ENCODE measurements around the gene OOSP3. TPM values are rescaled to one million over a fixed set of nuclear protein-coding genes. Genes with fewer than 3 reads are reported as not detected.

Gene OOSP3
- polyA plus RNA-seq, 1 donor (not counting 4 experiments of a cell fraction or from before 2014, with no cell fraction given) = 0.14 TPM

- no peak for FAIRE-seq
- dilution Hi-C loops (cut with MboI; ENCODE audit: extremely low pct_ligation_motif_present, low sequenced_read_pairs) = no loop called here
- H3K36me3 ChIP-seq (ENCODE audit: control insufficient read depth in 2 of 2, extremely low read depth in 1 of 2, insufficient read depth in 2 of 2, low read length in 2 of 2) = no peaks in the 10 kb centered on the region
Observed at GRCh38 chr11:59875856-59876519, 2.6 kb upstream of the OOSP3 start.

GRCh38 chr11:59877325-59877724, 1.3 kb upstream of the OOSP3 start:
- Histone ChIP-seq H3K36me3 (ENCODE audit: control insufficient read depth in 2 of 2, extremely low read depth in 1 of 2, insufficient read depth in 2 of 2, low read length in 2 of 2) (no peaks in the 10 kb centered on the region), H2AFZ (ENCODE audit: control insufficient read depth, low read length) (no peak overlapping the region), H3K4me2 (ENCODE audit: control insufficient read depth, extremely low read depth, insufficient read depth, low read depth, low read length) (no peak overlapping the region), H3K27me3 (ENCODE audit: control insufficient read depth, extremely low read depth, insufficient read depth, low read length) (no peaks in the 10 kb centered on the region), H3K27ac (ENCODE audit: control insufficient read depth, insufficient read depth, low read length) (no peak overlapping the region), H3K4me3 (ENCODE audit: control insufficient read depth in 2 of 3, extremely low read depth in 1 of 3, insufficient read depth in 2 of 3, low read depth in 1 of 3, low read length in 3 of 3) (no peak overlapping the region), H3K79me2 (ENCODE audit: control insufficient read depth, insufficient read depth, low read length) (no peaks in the 10 kb centered on the region), H3K4me1 (ENCODE audit: control insufficient read depth, extremely low read depth, insufficient read depth, low read length) (no peaks in the 10 kb centered on the region), H3K9me3 (ENCODE audit: control insufficient read depth, low read depth, low read length) (no peaks in the 10 kb centered on the region), H4K20me1 (ENCODE audit: control insufficient read depth, extremely low read depth, insufficient read depth, low read length) (no peaks in the 10 kb centered on the region), H3K9ac (ENCODE audit: control insufficient read depth, extremely low read depth, insufficient read depth, low read length) (no peak overlapping the region), H3K9me1 (ENCODE audit: control insufficient read depth, extremely low read depth, insufficient read depth, low read length) (no peaks in the 10 kb centered on the region)
- FAIRE-seq (no peak), DNase-seq (ENCODE audit: low read depth, low spot score) (no peak)
- TF ChIP-seq EZH2 (IDR thresholded peaks at IDR 0.05; ENCODE audit: low read length) (no peak), CTCF (optimal IDR thresholded peaks at IDR 0.05 in 1 of 3, IDR thresholded peaks at IDR 0.05 in 1 of 3, conservative IDR thresholded peaks at IDR 0.05 in 1 of 3; ENCODE audit: extremely low read depth in 1 of 3, insufficient read depth in 2 of 3, low read length in 3 of 3) (no peak)
- dilution Hi-C loops (cut with MboI; ENCODE audit: extremely low pct_ligation_motif_present, low sequenced_read_pairs) = no loop called here

More at GRCh38 chr11:59875856-59876519, 2.6 kb upstream of the OOSP3 start:
- Histone ChIP-seq H3K27me3 (ENCODE audit: control insufficient read depth, extremely low read depth, insufficient read depth, low read length) (no peaks in the 10 kb centered on the region), H3K4me1 (ENCODE audit: control insufficient read depth, extremely low read depth, insufficient read depth, low read length) (no peaks in the 10 kb centered on the region), H3K9me1 (ENCODE audit: control insufficient read depth, extremely low read depth, insufficient read depth, low read length) (no peaks in the 10 kb centered on the region), H3K27ac (ENCODE audit: control insufficient read depth, insufficient read depth, low read length) (no peak overlapping the region), H3K9ac (ENCODE audit: control insufficient read depth, extremely low read depth, insufficient read depth, low read length) (no peak overlapping the region), H3K9me3 (ENCODE audit: control insufficient read depth, low read depth, low read length) (no peaks in the 10 kb centered on the region), H4K20me1 (ENCODE audit: control insufficient read depth, extremely low read depth, insufficient read depth, low read length) (no peaks in the 10 kb centered on the region), H3K79me2 (ENCODE audit: control insufficient read depth, insufficient read depth, low read length) (no peaks in the 10 kb centered on the region), H2AFZ (ENCODE audit: control insufficient read depth, low read length) (no peak overlapping the region), H3K4me3 (ENCODE audit: control insufficient read depth in 2 of 3, extremely low read depth in 1 of 3, insufficient read depth in 2 of 3, low read depth in 1 of 3, low read length in 3 of 3) (no peak overlapping the region), H3K4me2 (ENCODE audit: control insufficient read depth, extremely low read depth, insufficient read depth, low read depth, low read length) (no peak overlapping the region)
- TF ChIP-seq EZH2 (IDR thresholded peaks at IDR 0.05; ENCODE audit: low read length) (no peak), CTCF (optimal IDR thresholded peaks at IDR 0.05 in 1 of 3, IDR thresholded peaks at IDR 0.05 in 1 of 3, conservative IDR thresholded peaks at IDR 0.05 in 1 of 3; ENCODE audit: extremely low read depth in 1 of 3, insufficient read depth in 2 of 3, low read length in 3 of 3) (no peak)
- no peak for DNase-seq (ENCODE audit: low read depth, low spot score)
